Measurements from ENCODE around the gene TMPRSS7.

- TF ChIP-seq, protein P1, sequence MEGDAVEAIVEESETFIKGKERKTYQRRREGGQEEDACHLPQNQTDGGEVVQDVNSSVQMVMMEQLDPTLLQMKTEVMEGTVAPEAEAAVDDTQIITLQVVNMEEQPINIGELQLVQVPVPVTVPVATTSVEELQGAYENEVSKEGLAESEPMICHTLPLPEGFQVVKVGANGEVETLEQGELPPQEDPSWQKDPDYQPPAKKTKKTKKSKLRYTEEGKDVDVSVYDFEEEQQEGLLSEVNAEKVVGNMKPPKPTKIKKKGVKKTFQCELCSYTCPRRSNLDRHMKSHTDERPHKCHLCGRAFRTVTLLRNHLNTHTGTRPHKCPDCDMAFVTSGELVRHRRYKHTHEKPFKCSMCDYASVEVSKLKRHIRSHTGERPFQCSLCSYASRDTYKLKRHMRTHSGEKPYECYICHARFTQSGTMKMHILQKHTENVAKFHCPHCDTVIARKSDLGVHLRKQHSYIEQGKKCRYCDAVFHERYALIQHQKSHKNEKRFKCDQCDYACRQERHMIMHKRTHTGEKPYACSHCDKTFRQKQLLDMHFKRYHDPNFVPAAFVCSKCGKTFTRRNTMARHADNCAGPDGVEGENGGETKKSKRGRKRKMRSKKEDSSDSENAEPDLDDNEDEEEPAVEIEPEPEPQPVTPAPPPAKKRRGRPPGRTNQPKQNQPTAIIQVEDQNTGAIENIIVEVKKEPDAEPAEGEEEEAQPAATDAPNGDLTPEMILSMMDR (IDR thresholded peaks at IDR 0.05): no peak
- TF ChIP-seq POLR2A (IDR thresholded peaks at IDR 0.05): no peak
Observed at GRCh38 chr3:112047264-112047663, 12.7 kb downstream of the TMPRSS7 start.

Data from body of pancreas (tissue), 4 donors.